NCI-H345 treated with DMSO at 0.1 percent for 48 hours (cell line): ENCODE data around the gene ADIRF.
"Not testable (repeated sequence)": the region's sequence is repeated elsewhere in the genome, so short reads cannot be mapped to it uniquely, and the experiment has no call there.

Experiments
- DNase-seq: peaks from one replicate; lab custom pipeline; 2025; ENCODE audit not compliant: unreplicated experiment; lab: John Stamatoyannopoulos, UW

Gene ADIRF

DNA sequence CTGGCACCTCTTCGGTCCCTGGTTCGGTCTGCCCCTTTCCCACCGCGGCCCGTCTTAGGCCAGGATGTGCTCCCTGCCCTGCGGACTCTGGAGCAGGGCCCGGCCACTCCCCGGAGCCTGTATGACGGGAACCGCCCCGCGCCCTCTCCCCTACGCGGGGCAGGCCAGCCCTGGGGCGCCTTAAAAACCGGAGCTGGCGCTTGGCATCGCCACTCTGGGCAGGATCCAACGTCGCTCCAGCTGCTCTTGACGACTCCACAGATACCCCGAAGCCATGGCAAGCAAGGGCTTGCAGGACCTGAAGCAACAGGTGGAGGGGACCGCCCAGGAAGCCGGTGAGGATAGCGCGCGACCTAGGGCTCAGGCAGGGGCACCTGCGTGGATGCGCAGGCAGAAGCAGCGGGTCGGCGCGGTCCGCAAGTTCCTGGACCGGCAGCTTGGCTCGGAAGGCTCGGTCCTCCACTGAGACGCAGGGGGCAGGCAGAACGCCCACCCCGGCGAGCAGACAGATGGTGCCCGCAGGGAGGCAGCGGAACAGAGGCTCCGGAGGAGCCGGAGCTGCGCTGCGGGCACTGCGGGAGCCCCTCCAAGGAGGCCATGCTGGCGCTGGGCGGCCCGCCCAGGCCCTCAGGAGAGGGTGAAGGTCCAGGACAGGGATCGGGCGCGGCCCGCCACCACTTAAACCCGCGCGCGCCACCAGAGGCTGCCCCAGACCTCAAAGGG is at the start of gene ADIRF:
ADIRF (plus strand) TSS at position 212 of the 723 bp plus-strand sequence; CDS start at position 275, 63 bp downstream.
- no peak for DNase-seq

- no peak for DNase-seq
Observed at GRCh38 chr10:86922553-86922961, 45.7 kb upstream of the ADIRF start.

- DNase-seq = no peak
Observed at GRCh38 chr10:86929468-86930380, 38.6 kb upstream of the ADIRF start.

GRCh38 chr10:86931872-86932271 is 36.4 kb upstream of the ADIRF start:
- DNase-seq = no peak

DNA sequence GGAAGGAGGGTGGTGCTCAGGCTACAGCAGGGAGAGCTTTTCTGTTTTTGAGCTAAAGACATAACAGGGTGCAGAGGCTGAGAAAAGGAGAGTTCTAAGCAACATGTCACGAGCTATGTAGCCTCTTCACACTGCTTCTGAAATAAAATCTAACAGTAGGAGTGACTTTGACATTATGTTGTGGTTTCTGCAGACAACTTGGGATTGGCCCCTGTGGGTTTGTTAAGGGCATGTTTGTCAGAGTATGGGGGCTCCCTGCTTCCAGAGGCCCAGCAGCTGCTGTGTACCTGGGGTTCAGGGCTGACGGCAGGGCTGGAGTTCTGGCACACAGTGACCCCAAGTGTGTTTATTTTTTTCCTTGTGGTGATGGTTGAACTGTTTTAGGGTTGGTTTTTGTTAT is 35.6 kb upstream of the ADIRF start:
- DNase-seq = no peak

GRCh38 chr10:86934162-86934711 is 34.0 kb upstream of the ADIRF start:
- not testable (repeated sequence) for DNase-seq

DNA sequence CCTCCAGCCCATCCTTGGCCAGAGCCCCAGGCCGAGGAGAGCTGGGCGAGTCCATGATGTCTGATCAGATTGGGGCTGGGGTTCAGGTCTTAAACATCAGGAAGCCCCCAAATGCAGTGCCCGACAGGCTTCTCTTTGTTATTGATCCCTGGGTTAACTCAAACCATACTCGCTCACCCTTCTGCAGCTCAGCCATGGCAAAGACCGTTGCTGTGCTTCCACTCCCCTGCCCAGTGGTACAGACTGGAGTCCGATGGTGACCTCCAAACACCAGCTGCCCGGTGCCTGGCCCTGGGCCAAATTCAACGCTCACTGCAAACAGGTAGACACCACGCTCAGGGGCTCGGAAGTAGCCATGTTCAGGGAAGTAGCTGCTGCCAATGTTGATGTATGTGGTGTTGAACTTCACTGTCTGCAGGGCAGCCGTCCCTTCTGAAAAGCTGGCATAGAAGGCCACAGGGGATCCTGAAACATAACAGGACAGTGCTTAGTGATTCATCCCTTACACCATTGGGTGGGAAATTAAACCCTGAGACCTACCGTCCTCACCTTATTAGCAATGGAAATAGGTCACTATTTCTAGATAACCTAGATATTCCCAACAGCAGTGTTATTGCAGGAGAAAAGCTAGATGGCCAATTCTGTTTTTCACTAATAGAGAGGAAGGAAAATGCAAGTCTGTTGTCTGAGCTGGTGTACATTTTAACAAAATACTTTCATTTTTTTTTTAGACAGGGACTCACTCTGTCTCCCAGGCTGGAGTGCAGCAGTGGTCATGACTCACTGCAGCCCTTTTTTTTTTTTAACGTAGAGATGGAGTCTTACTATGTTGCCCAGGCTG is 31.4 kb upstream of the ADIRF start:
- DNase-seq = no peak

- no peak for DNase-seq
Observed at GRCh38 chr10:86937502-86938154, 30.7 kb upstream of the ADIRF start.

DNA sequence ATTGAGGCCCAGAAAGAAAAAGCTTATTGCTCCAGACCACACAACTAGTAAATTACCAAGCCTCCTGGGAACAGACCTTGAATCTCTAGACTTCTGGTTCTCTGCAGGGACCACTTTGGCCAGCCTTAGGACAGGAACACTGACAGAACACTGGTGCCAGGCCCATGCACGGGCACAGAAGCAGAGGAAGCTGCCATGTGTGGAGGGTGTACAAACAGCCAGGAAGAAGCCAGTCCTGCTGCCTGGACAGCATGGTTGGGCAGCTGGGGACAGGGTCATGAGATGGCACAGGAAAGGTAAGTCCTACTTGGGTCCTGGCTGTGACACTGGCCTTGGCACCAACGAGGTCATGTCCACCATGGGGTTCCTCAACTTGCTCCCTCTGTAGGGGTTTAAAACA is 30.0 kb upstream of the ADIRF start:
- DNase-seq = no peak

GRCh38 chr10:86940076-86940475 is 28.2 kb upstream of the ADIRF start:
- not testable (repeated sequence) for DNase-seq

DNA sequence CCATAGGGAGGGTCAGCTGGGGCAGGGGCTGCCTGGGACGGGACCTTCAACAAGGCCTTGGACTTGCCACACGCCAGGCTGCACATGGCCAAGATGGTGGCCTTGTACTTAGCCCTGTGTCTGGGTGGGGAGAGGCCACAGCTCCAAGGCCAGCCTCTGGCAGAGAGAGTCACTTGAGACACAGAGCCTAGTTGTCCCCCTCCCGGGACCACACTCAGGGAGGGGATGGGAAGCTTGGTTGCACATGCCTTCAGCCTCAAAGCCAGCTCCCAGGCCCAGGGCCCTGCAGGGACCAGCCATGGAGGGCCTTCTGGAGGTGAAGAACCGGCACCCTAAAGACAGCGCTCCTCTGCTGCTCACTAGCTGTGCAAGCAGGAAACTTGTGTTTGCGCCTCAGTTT is 27.6 kb upstream of the ADIRF start:
- DNase-seq = no peak

DNA sequence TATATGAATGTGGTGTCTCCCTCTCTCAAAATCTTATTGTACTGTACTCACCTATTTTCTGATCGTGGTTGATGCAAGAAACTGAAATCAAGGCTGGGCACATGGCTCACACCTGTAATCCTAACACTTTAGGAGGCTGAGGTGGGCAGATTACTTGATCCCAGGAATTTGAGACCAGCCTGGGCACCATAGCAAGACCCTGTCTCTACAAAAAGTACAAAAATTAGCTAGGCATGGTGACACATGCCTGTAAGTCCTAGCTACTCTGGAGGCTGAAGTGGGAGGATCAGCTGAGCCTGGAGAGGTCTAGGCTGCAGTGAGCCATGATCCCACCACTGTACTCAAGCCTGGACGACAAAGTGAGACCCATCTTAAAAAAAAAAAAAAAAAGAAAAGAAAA is 26.9 kb upstream of the ADIRF start:
- DNase-seq = no peak

DNA sequence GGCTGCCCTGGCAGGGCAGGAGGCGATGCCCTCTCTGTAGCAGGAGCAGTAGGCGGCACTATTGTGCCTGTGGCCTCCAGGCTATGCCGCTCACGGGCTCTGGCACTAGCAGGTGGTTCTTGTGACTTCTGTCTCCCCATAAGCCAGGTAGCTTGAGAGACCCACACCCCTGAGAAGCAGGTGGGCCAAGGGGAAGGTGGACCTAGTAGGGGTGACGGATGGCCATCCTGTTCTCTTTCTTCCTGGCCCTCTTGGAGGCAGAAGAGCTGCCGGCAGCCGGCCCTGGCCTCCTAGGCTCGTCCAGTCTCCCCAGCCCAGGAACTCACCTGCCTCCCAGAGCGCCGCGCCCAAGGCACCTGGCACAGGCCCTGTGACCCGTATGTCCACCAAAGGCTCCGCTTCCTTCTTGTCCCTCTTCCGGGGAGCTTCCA is 26.3 kb upstream of the ADIRF start:
- no peak for DNase-seq

DNA sequence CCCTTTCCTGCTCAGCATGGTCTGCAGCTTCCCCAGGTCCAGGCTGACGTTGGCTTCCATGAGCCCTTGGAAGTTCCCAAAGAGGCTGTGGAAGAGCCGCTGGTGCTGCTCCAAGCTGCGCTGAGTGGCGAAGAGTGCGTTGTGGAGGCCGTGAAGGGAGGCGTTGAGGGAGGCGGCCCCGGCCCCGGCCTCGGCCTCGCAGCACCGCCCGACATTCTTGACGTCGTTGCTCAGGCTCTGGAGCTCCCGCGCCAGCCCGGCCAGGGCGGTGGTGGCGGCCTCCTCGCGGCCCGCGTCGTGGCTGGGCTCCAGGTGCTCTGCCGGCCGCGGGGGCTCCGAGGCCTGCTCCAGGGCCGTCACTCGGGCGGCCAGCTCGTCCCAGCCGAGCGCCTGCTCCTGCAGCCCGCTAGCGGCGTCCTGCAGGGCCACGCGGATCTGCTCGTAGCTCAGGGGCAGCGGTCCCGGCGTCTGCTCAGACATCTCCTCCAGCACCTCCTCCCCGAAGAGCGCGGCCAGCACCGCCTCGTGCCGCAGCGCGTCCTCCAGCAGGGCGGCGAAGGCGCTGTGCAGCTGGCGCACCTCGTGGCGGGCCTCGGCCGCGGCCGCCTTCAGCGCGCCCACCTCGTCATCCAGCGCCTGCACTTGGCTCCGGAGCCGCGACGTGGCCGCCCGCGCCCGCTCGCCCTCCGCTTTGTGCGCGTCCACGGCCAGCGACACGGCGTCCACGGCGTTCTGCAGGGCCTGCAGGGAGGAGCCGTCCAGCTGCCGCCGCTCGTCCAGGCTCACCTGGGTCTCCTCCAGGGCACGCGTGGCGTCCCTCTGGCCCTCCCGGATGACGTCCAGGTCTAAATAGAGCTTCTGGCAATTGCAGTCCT is 25.6 kb upstream of the ADIRF start:
- DNase-seq = no peak

- no peak for DNase-seq
Observed at GRCh38 chr10:86943316-86944030, 24.8 kb upstream of the ADIRF start.

DNA sequence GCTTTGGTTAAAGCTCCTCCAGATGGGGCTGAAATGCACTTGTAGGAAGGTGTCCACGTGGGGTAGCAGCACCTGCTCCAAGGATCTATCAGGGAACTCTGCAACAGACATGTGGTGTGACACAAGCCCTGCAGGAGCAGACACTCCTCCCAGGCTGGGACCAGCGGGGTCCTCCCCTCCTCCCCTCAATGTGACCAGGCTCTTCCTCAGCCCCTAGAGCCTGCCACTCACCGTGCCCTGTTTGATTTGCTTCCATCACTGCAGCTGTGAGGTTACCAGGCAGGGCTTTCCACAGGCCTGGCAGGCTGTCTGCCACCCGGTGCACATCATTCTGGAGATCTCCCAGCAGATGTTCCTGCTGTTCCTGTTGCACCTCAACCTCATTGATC is 24.3 kb upstream of the ADIRF start:
- no peak for DNase-seq

DNA sequence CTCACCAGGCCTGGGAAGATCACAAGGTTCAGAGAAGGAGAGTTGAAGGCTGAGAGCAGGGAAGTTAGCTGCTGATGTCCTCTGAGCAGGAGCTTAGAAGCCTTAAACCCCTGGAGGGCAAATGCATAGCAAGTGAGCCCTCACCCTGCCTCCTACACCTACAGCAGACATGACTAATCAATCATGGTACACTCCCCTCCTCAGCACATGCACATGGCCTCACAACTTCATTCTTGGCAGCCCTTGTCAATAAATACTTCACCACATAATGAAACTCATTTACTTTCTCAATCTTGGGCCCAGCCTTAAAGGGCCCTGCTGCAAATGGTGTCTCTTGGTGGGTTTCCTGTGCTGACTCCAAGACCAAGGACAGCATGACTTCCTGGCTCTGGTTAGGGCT is 23.8 kb upstream of the ADIRF start:
- no peak for DNase-seq

DNA sequence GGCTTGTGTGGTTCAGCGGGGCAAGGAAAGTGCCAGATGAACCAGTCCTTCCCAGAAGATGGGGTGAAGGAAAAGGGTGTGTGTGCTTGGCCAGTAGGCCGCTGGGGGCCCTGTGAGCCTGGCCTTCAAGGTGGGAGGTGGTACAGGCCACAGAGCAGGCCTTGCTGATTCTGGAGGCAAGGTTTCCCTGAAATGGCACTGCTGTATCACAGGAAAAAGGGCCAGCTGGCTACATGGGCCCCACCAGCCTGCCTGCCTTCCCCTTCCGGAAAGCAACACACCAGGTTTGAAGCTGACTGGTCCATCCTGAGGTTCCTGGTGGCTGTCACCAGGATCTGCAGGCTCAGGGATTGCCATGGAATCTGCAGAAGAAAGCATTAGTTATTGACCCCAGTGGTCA is 23.4 kb upstream of the ADIRF start:
- DNase-seq = no peak
